CD4-positive, alpha-beta T cell treated with Interleukin-17A for 1 hour (primary cell): Measurements from ENCODE around the gene STXBP2.

ENCODE experiments used
- DNase-seq: peaks from one replicate; pipeline ENCODE4 v3.0.0-alpha.2; 2020

The STXBP2 gene

GRCh38 chr19:7635670-7636069 is 1.2 kb upstream of the STXBP2 start:
- no peak for DNase-seq

DNA sequence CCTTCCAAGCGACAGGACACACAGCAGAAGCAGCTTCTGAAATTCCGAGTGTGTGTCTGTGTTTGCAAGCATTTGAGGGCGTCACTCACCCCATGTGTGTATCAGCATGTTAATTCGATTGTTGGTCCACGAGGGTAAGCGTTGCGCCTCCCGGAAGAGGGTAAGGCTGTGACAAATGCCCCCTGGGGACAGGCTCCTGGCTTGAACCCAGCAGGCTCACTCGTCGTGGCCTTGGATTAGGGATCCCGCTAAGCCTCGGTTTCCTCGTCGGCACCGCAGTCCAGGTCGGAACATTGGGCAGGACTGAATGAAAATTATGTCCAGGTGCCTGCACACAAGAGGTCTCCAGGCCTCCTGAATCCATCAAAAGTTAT is 606 bp upstream of the STXBP2 start:
- no peak for DNase-seq

- DNase-seq = peak; percentile 27
Observed at GRCh38 chr19:7637374-7638256, 705 bp downstream of the STXBP2 start.

GRCh38 chr19:7638802-7639465 is 2.0 kb downstream of the STXBP2 start:
- DNase-seq = no peak

DNA sequence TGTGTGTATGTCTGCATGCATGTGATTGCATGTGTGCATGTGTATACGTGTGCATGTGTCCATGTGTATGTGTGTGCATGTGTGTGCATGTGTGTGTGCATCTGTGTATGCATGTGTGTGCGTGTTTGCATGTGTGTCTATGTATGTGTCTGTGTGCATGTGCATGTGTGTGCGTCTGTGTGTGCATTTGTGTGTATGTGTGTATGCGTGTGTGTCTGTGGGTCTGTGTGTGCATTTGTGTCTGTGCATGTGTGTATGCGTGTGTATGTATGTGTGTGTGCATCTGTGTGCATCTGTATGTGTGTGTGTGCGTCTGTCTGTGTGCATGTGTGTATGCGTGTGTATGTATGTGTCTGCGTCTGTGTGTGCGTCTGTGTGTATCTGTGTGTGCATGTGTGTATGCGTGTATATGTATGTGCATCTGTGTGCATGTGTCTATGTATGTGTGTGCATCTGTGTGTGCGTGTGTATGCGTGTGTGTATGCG is 3.0 kb downstream of the STXBP2 start:
- no peak for DNase-seq

- DNase-seq = no peak
Observed at GRCh38 chr19:7640803-7641202, 3.9 kb downstream of the STXBP2 start.

DNA sequence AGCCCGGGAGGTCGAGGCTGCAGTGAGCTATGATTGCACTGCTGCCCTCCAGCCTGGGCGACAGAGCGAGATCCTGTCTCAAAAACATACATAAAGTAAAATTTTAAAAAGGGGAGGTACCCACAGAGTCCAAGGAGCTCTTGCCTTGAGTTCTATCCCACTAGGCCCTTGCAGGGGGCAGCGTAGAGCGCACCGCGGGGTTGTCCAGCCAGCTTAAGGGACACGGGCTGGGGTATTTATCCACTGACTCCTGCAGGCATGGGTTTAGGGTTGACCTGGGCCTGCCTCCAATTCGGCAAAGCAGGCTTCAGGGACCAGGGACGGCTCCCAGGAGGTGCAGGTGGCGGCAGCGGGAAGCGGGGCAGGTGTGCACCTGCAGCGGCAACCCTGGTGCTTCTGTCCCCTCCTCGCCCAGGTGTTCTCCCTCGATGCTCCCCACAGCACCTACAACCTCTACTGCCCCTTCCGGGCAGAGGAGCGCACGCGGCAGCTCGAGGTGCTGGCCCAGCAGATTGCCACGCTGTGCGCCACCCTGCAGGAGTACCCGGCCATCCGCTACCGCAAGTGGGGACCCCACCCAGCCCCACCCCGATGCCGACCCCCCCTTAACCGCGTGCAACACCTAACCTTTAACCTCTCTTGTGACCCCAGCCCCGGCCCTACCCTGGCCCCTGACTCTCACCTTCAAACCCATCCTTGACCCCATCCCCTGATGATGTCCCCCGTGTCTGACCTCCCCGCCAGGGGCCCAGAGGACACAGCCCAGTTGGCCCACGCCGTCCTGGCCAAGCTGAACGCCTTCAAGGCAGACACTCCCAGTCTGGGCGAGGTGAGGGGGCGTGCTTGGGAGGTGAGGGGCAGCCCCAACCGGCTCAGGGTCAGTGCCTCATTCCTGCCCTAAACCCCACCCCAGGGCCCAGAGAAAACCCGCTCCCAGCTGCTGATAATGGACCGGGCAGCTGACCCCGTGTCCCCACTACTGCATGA is 4.7 kb downstream of the STXBP2 start:
- no peak for DNase-seq

DNA sequence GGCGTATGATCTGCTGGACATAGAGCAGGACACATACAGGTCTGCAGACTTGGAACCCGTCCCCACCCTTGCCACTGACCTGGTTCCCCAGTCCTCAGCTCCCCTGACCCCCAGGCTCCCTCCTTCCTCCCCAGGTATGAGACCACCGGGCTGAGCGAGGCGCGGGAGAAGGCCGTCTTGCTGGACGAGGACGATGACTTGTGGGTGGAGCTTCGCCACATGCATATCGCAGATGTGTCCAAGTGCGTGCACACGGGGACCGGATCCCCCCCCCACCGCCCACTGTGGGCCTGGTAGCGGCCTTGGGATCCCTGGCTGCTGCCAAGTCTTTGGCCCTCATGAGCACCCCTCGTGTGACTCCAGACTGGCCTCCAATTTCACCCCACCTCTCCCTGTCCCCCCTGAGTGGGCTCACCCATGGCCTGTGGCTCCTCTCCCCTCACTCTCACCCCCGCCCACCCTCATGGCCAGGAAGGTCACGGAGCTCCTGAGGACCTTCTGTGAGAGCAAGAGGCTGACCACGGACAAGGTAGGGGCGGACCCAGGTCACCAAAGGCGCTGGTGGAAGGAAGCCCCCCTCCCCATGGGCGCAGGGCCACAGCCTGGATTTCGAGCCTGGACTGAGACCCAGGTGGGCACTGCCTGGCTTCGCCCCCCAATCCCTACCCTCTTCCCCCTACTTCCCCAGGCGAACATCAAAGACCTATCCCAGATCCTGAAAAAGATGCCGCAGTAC is 5.6 kb downstream of the STXBP2 start:
- no peak for DNase-seq

- no peak for DNase-seq
Observed at GRCh38 chr19:7643031-7643415, 6.1 kb downstream of the STXBP2 start.

DNA sequence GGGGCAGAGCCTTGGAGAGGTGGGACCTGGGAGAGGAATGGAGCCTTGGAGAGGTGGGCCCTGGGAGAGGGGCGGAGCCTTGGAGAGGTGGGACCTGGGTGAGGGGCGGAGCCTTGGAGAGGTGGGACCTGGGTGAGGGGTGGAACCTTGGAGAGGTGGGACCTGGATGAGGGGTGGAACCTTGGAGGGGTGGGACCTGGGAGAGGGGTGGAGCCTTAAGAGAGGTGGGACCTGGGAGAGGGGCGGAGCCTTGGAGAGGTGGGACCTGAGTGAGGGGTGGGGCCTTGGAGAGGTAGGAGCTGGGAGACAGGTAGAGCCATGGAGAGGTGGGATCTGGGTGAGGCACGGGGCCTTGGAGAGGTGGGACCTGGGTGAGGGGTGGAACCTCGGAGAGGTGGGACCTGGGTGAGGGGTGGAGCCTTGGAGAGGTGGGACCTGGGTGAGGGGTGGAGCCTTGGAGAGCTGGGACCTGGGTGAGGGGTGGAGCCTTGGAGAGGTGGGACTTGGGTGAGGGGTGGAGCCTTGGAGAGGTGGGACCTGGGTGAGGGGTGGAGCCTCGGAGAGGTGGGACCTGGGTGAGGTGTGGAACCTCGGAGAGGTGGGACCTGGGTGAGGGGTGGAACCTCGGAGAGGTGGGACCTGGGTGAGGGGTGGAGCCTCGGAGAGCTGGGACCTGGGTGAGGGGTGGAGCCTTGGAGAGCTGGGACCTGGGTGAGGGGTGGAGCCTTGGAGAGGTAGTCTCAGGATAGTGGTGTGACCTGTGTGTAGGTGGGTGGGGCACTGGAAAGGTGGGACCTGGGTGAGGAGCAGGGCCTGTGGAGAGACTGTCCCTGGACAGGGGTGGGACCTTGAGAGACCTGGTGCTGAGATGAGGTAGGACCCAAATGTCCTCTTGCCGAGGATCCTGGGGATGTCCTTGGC is 7.0 kb downstream of the STXBP2 start:
- peak; percentile 45 for DNase-seq

DNA sequence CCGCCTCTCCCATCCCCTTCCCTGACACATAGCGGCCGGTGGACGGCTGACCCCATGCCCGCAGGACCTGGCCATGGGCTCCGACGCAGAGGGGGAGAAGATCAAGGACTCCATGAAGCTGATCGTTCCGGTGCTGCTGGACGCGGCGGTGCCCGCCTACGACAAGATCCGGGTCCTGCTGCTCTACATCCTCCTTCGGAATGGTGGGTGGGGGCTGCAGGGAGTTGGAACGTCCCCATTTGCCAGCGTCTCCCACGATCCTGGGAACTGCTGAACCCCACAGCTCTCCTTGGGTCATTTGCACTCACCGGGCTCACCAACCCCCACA is 7.6 kb downstream of the STXBP2 start:
- DNase-seq = no peak

GRCh38 chr19:7645163-7645562 is 8.3 kb downstream of the STXBP2 start:
- DNase-seq = no peak

DNA sequence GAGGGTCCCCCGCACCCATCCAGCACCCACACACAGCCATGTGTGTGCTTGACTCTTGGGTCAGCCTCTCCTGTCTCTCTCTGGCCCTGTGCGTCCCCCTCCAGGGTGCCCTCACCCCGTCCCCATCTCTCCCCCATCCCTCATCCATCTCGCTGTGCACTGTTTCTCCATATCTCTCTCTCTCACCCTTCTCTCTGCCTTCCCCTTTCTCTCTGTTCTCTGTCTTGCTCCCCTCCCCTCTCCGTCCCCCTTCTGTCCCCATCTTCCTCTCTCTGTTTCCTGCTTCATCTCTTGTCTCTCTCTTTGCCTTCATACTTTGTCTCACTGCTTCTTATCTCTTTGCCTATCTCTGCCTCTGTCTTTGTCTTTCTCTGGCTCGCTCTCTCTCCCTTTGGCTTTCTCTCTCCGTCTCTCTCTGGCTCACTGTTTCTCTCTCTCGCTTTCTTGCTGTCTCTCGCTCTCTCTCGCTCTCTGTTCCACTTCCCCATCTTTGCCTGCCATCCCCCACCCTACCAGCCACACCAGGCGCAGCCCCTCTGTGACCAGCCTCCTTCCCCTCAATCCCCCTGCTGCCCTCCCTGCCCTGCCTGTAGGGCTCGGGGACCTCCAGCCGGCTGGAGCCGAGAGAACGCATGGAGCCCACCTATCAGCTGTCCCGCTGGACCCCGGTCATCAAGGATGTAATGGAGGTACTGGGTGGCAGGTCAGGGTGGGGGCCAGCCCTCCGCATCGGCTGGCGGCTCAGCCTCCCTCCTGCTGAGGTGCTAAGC is 8.9 kb downstream of the STXBP2 start:
- no peak for DNase-seq

DNA sequence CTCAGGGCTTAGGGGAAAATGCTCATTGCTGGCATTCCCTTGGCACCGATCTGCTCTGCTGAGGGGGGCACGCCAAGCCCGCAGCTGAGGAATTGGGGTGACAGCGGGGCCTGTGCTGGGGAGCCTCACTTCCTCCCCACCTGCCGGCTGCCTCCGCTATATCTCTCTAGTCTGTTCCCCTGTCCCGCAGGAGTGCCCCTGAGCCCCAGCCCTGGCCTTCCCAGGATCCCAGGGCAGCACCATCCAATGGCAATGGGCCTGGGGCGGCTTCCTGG is 9.5 kb downstream of the STXBP2 start:
- no peak for DNase-seq

DNA sequence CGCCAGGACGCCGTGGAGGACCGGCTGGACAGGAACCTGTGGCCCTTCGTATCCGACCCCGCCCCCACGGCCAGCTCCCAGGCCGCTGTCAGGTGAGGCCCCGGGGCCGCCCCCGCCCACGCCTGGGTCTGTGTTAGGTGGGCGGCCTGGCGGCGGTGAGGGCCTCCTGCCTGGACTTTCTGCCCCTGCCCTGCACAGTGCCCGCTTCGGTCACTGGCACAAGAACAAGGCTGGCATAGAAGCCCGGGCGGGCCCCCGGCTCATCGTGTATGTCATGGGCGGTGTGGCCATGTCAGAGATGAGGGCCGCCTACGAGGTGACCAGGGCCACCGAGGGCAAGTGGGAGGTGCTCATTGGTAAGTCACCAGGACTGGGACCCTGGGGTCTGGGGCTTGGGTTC is 10.2 kb downstream of the STXBP2 start:
- DNase-seq = no peak

DNA sequence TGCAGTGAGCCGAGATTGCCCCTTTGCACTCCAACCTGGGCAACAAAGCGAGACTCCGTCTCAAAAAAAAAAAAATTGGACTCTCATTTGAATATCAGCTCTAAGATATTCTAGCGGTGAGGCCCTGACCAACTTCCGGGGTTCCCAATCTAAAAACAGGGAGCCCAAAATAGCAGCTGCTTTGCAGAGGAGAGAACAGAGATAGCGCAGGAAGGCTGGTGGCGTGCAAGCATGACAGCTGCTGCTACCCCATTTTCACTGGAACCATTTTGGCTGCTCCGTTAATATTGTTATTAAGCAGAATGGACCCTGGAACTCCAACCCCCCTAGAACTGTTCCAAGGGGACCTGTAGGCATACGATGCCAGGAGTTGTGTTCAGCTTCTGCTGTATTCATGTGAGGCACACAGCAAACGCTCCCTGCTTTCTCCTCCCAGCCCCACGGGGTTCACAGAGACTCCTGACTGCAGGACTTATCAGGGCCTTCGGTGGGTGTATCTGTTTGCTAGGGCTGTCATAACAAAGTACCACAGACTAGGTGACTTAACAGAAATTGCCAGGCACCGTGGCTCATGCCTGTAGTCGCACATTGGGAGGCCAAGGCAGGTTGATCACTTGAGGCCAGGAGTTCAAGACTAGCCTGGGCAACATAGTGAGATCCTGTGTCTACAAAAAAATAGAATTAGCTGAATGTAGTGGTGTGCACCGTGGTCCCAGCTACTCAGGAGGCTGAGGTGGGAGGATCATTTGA is 11.5 kb downstream of the STXBP2 start:
- no peak for DNase-seq

DNA sequence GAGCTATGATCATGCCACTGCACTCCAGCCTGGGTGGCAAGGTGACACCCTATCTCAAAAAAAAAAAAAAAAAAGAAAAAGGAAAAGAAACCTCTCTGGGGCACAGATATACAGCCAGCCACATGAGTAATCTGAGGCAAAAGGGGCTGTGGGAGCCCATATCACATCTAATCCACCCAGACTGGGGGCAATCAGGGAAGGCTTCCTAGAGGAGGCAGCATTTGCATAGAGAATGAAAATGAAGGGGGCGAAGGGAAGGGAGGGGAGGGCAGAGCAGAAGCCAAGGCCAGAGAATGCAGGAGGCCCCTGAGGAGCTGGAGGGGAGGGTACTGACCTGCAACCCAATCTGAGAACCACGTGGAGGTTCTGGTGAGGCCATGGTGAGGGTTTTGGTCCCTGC is 13.2 kb downstream of the STXBP2 start:
- DNase-seq = no peak

DNA sequence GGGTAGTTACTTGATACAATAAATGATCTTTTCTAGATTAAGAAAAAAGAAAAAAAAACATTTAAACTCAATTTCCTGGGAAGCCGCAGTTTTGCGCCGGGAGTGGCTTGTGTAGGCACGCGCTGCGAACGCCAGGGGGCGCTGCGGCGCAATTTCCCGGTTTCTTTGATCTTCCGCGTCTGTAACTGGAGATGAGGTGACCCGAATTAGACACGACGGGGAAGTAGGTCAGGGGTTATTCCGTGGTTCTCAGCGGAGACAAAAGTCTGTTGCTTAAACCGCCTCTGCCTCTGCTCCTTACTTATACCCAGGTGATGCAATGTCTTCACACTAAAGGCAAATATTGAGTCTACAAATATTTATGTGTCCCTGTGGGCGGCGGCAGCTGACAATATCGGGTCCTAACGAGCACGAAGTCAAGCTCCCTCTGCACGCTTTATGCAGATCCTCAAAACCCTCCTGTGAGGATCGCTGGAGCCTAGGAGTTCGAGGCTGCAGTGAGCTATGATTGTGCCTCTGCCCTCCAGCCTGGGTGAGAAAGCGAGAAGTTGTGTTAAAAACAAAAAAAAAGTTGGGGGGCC is 15.2 kb downstream of the STXBP2 start:
- peak; percentile 89 for DNase-seq

- DNase-seq = no peak
Observed at GRCh38 chr19:7654401-7654800, 17.5 kb downstream of the STXBP2 start.

DNA sequence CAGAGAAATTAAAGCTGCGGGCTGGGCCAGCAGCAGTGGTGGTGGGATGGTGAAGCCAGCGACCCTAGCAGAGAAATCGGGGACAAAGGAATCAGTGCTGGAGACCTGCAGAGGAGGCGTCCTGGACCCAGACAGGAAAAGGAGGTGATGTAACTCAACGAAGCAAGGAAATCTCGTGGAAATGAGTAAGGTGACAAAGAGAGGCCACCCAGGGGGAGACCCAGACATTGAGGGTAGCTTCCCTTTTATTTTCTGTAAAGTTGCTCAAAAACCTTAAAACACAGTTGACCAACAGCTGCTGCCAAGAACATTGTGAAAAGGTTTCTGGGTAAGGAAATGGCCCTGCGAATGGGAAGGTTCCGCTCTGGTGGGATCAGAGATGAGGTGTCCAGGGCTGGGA is 18.7 kb downstream of the STXBP2 start:
- no peak for DNase-seq
